ENCODE measurements around the gene XRCC2.

DNA sequence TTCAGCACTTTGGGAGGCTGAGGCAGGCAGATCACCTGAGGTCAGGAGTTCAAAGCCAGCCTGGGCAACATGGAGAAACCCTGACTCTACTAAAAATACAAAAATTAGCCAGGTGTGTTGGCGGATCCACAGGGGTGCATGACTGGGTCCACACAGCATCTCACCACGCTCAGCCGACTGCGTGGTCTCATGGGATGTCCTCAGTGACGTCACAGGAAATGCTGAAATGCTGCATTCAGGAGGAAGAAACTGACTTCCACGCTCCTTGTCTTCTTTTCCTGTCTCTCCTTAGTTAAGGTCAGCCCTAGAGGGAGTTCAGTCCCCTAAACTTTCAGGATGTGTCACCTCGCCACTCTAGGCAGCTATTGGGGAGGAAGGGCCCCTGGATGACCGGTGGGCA, 42.9 kb downstream of the XRCC2 start:
- TF ChIP-seq, protein P1, sequence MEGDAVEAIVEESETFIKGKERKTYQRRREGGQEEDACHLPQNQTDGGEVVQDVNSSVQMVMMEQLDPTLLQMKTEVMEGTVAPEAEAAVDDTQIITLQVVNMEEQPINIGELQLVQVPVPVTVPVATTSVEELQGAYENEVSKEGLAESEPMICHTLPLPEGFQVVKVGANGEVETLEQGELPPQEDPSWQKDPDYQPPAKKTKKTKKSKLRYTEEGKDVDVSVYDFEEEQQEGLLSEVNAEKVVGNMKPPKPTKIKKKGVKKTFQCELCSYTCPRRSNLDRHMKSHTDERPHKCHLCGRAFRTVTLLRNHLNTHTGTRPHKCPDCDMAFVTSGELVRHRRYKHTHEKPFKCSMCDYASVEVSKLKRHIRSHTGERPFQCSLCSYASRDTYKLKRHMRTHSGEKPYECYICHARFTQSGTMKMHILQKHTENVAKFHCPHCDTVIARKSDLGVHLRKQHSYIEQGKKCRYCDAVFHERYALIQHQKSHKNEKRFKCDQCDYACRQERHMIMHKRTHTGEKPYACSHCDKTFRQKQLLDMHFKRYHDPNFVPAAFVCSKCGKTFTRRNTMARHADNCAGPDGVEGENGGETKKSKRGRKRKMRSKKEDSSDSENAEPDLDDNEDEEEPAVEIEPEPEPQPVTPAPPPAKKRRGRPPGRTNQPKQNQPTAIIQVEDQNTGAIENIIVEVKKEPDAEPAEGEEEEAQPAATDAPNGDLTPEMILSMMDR (IDR thresholded peaks at IDR 0.05; ENCODE audit: low read length) = no peak
- no peak for TF ChIP-seq EZH2 (optimal IDR thresholded peaks at IDR 0.05; ENCODE audit: low read depth, low read length)
- no peak for TF ChIP-seq EZH2phosphoT487 (IDR thresholded peaks at IDR 0.05; ENCODE audit: low read length)

Measured in MM.1S (cell line).